Epithelial cell of esophagus (primary cell): ENCODE data around the gene HNRNPD.
A peak's percentile ranks its signal among the peaks of the same experiment; 100 is the strongest.
"Not testable (repeated sequence)": the region's sequence is repeated elsewhere in the genome, so short reads cannot be mapped to it uniquely, and the experiment has no call there.

Source experiments
- DNase-seq: peaks from one replicate; pipeline ENCODE4 v3.0.0; 2010; ENCODE audit warnings: low read depth
- H3K4me3 ChIP-seq: 2 replicates; pipeline ENCODE4 v1.5.1; 2011; ENCODE audit warnings: mild to moderate bottlenecking, low read length, control low read depth
- CTCF ChIP-seq: IDR thresholded peaks from 2 replicates; pipeline ENCODE4 v1.5.1; 2011; ENCODE audit warnings: low read depth, mild to moderate bottlenecking, low read length, control low read depth, inconsistent platforms; ENCODE audit not compliant: insufficient read depth; ENCODE audit errors: missing control alignments

HNRNPD gene

GRCh38 chr4:82335043-82335442 lies 38.7 kb downstream of the HNRNPD start:
- DNase-seq: no peak
- no peak for TF ChIP-seq CTCF

GRCh38 chr4:82333641-82334040 lies 40.1 kb downstream of the HNRNPD start:
- not testable (repeated sequence) for DNase-seq, H3K4me3 ChIP-seq

More at GRCh38 chr4:82335043-82335442, 38.7 kb downstream of the HNRNPD start:
- H3K4me3 ChIP-seq: no peak overlapping the region

- TF ChIP-seq CTCF: no peak
- DNase-seq: no peak
- no peak overlapping the region for H3K4me3 ChIP-seq
Observed at GRCh38 chr4:82331814-82332213, 42.0 kb downstream of the HNRNPD start.

- no peak overlapping the region for H3K4me3 ChIP-seq
- TF ChIP-seq CTCF: no peak
- peak; percentile 20 for DNase-seq
Observed at GRCh38 chr4:82320351-82320750, 53.4 kb downstream of the HNRNPD start.

- DNase-seq, H3K4me3 ChIP-seq: not testable (repeated sequence)
Observed at GRCh38 chr4:82303063-82303462, 70.7 kb downstream of the HNRNPD start.
